Ovary (tissue), 3 donors: ENCODE measurements around the gene GPC3.

Source experiments
- CTCF ChIP-seq, 3 donors: fragments of 450-650 bp in 2 of 3; fragments of 200-600 bp in 1 of 3; IDR thresholded peaks; one replicate each; pipeline versions ENCODE4 v1.5.1 to v1.8.0; 2016 to 2022; ENCODE audit warnings: antibody characterized with exemption in 3 of 3, mild to moderate bottlenecking in 1 of 3
- EP300 ChIP-seq: sonication (generic); formaldehyde crosslinking; IDR thresholded peaks from one replicate; pipeline ENCODE4 v1.6.1; 2017; ENCODE audit warnings: antibody characterized with exemption
- donor health status: DM: no; HTN: no; CAD: no.

GRCh38 chrX:133937022-133937421 lies 48.4 kb downstream of the GPC3 start:
- no peak for TF ChIP-seq CTCF (IDR thresholded peaks at IDR 0.05)
- no peak for TF ChIP-seq EP300
